CD4-positive, alpha-beta T cell (primary cell): ENCODE results near the gene KCNQ1. TPM values are rescaled to one million over a fixed set of nuclear protein-coding genes. Genes with fewer than 3 reads are reported as not detected.

Experiments used
- ATAC-seq: fragments of 200-7000 bp; cut with Tn5 transposase; one replicate; pipeline ENCODE4 v1.10.0; 2022; ENCODE audit warnings: mild to moderate bottlenecking; ENCODE audit not compliant: poor library complexity
- CTCF ChIA-PET: fragments of 350-600 bp; sonication (Branson Sonifier 250); formaldehyde crosslinking; loops from one replicate; lab custom pipeline; 2021; ENCODE audit warnings: antibody characterized with exemption, inconsistent platforms; lab: Charles Lee
- POLR2A ChIA-PET: fragments of 350-600 bp; sonication (Branson Sonifier 250); formaldehyde crosslinking; loops from one replicate; lab custom pipeline; 2021; ENCODE audit warnings: antibody characterized with exemption, inconsistent platforms; lab: Charles Lee
- DNase-seq, 14 experiments: peaks; one replicate each; pipeline ENCODE4 v3.0.0-alpha.2; 2013 to 2020; ENCODE audit warnings: mixed read lengths in 2 of 14
- H3K27ac ChIP-seq, 2 donors: one replicate each; pipeline versions ENCODE4 v1.5.1 to v1.7.0; 2013; ENCODE audit warnings: low read length in 2 of 2, low read depth in 1 of 2, mild to moderate bottlenecking in 1 of 2
- H3K27me3 ChIP-seq, 2 experiments: 1 replicate in 1 of 2; 2 replicates in 1 of 2; pipeline versions ENCODE4 v1.6.1 to v1.7.0; 2013; ENCODE audit warnings: low read length in 2 of 2, control low read depth in 1 of 2, mild to moderate bottlenecking in 1 of 2, moderate library complexity in 1 of 2; ENCODE audit not compliant: insufficient read depth in 2 of 2, control insufficient read depth in 1 of 2
- H3K36me3 ChIP-seq: one replicate; pipeline ENCODE4 v1.6.1; 2013; ENCODE audit warnings: low read length, control low read depth; ENCODE audit not compliant: insufficient read depth
- H3K4me1 ChIP-seq: one replicate; pipeline ENCODE4 v1.6.1; 2013; ENCODE audit warnings: low read length, control low read depth; ENCODE audit not compliant: insufficient read depth
- H3K4me3 ChIP-seq: one replicate; pipeline ENCODE4 v1.5.1; 2013; ENCODE audit warnings: mild to moderate bottlenecking, low read length, moderate library complexity
- H3K9me3 ChIP-seq, 2 experiments: 1 replicate in 1 of 2; 2 replicates in 1 of 2; pipeline versions ENCODE4 v1.6.1 to v1.7.0; 2013; ENCODE audit warnings: low read length in 2 of 2, mild to moderate bottlenecking in 2 of 2, control low read depth in 1 of 2, moderate library complexity in 1 of 2; ENCODE audit not compliant: control insufficient read depth in 1 of 2, insufficient read depth in 1 of 2
- H3K27ac Mint-ChIP-seq: one replicate; pipeline ENCODE4 v1.8.0; 2020; ENCODE audit warnings: mixed read lengths
- H3K27me3 Mint-ChIP-seq: one replicate; pipeline ENCODE4 v1.8.0; 2021; ENCODE audit warnings: mixed read lengths
- H3K36me3 Mint-ChIP-seq: one replicate; pipeline ENCODE4 v1.8.0; 2021; ENCODE audit warnings: low read depth, mixed read lengths
- H3K4me1 Mint-ChIP-seq: one replicate; pipeline ENCODE4 v1.8.0; 2021; ENCODE audit warnings: low read depth, mixed read lengths
- H3K4me3 Mint-ChIP-seq: one replicate; pipeline ENCODE4 v1.8.0; 2020; ENCODE audit warnings: mild to moderate bottlenecking, mixed read lengths
- H3K9me3 Mint-ChIP-seq: one replicate; pipeline ENCODE4 v1.8.0; 2020; ENCODE audit warnings: mixed read lengths
- CTCF ChIP-seq: fragments of 200-600 bp; IDR thresholded peaks from one replicate; pipeline ENCODE4 v1.8.0; 2022; ENCODE audit warnings: antibody characterized with exemption, mild to moderate bottlenecking
- intact Hi-C, 2 experiments: fragments of 100-400 bp; cut with DNase I in 1 of 2; cut with micrococcal nuclease in 1 of 2; formaldehyde crosslinking; loops; one replicate each; pipeline versions ENCODE4 v1.15.1 to v1.9.0; 2023 to 2025; cut with DNase I, micrococcal nuclease
- total RNA-seq, 174 experiments: library from RNA in 2 of 174; stranded (reverse) in 2 of 174; gene quantifications; one replicate each; pipeline ENCODE4 v1.2.3 and lab custom pipeline; 2021 to 2026

KCNQ1 gene
- total RNA-seq, 2 experiments from 2014 or later, result 31.3 to 33.1 TPM

- ATAC-seq (no peak), DNase-seq (peak in 2 of 14 experiments; percentile 23 to 48)
- Histone ChIP-seq H3K36me3 (no peaks in the 10 kb centered on the region), H3K27ac (no peak overlapping the region), H3K27me3 (peaks cover 0 to 4% of the 10 kb centered on the region in 2 experiments), H3K9me3 (no peaks in the 10 kb centered on the region), H3K4me1 (peaks cover 53% of the 10 kb centered on the region), H3K4me3 (no peak overlapping the region)
- Mint-ChIP-seq H3K36me3 (no peaks in the 10 kb centered on the region), H3K27me3 (no peaks in the 10 kb centered on the region), H3K4me3 (peak overlapping the region; percentile 88), H3K9me3 (no peaks in the 10 kb centered on the region), H3K27ac (peak overlapping the region; percentile 71), H3K4me1 (peaks cover 28% of the 10 kb centered on the region)
- intact Hi-C loops, result loop anchor here in 1 of 2 experiments (2.0 to 10.0 kb wide), 5 partner anchors 16 to 585 kb away; partner anchors contain the start of genes C11orf21, NAP1L4, TRPM5 and TSPAN32
- TF ChIP-seq CTCF, result no peak
- CTCF ChIA-PET, result interaction anchor here (1.6 to 9.0 kb wide), 2 partner anchors 43 to 354 kb away, joined by 6 to 158 read pairs; no protein-coding TSS in a partner anchor
- POLR2A ChIA-PET, result interaction anchor here (1.3 to 2.4 kb wide), 2 partner anchors 128 to 354 kb away, joined by 4 to 25 read pairs; no protein-coding TSS in a partner anchor
Observed at GRCh38 chr11:2886936-2887335, 442.1 kb downstream of the KCNQ1 start.

GRCh38 chr11:2887515-2888195 is 442.8 kb downstream of the KCNQ1 start:
- H3K36me3 Mint-ChIP-seq, result no peaks in the 10 kb centered on the region
- ChIA-PET POLR2A (interaction anchor here (1.0 to 2.4 kb wide), 3 partner anchors 58 to 460 kb away, joined by 3 to 25 read pairs (median 5); no protein-coding TSS in a partner anchor), CTCF (interaction anchor here (0.7 to 9.0 kb wide), 13 partner anchors 10 to 582 kb away, joined by 3 to 158 read pairs (median 4); partner anchors contain the start of gene TRPM5)
- H3K4me1 Mint-ChIP-seq, result peaks cover 33% of the 10 kb centered on the region
- no peaks in the 10 kb centered on the region for H3K36me3 ChIP-seq
- H3K27me3 ChIP-seq, result peaks cover 0 to 4% of the 10 kb centered on the region in 2 experiments
- no peak for ATAC-seq
- TF ChIP-seq CTCF, result no peak
- H3K27ac ChIP-seq, result no peak overlapping the region
- intact Hi-C loops, result loop anchor here (1.0 to 10.0 kb wide), 9 partner anchors 15 to 585 kb away; partner anchors contain the start of genes C11orf21 (in 1 of the 2), NAP1L4 (in 1 of the 2), TRPM5 (in 1 of the 2) and TSPAN32 (in 1 of the 2)
- H3K4me3 ChIP-seq, result no peak overlapping the region
- H3K27ac Mint-ChIP-seq, result peak overlapping the region; percentile 71
- DNase-seq, result peak in 1 of 14 experiments; percentile 27
- no peaks in the 10 kb centered on the region for H3K27me3 Mint-ChIP-seq
- H3K9me3 Mint-ChIP-seq, result no peaks in the 10 kb centered on the region
- peak overlapping the region; percentile 88 for H3K4me3 Mint-ChIP-seq
- H3K9me3 ChIP-seq, result no peaks in the 10 kb centered on the region
- peaks cover 61% of the 10 kb centered on the region for H3K4me1 ChIP-seq

GRCh38 chr11:2888266-2888968 is 443.6 kb downstream of the KCNQ1 start:
- peak overlapping the region; percentile 63 for H3K27ac Mint-ChIP-seq
- no peaks in the 10 kb centered on the region for H3K27me3 Mint-ChIP-seq
- DNase-seq (peak; percentile 77 to 94 (median 85)), ATAC-seq (peak; percentile 32)
- no peak overlapping the region for H3K4me3 ChIP-seq
- ChIA-PET POLR2A (interaction anchor here (1.0 to 2.4 kb wide), 3 partner anchors 57 to 461 kb away, joined by 3 to 25 read pairs (median 5); no protein-coding TSS in a partner anchor), CTCF (interaction anchor here (0.7 to 9.0 kb wide), 13 partner anchors 10 to 583 kb away, joined by 3 to 158 read pairs (median 4); partner anchors contain the start of gene TRPM5)
- peaks cover 67% of the 10 kb centered on the region for H3K4me1 ChIP-seq
- H3K27me3 ChIP-seq, result no peaks in the 10 kb centered on the region
- H3K36me3 ChIP-seq, result no peaks in the 10 kb centered on the region
- H3K36me3 Mint-ChIP-seq, result no peaks in the 10 kb centered on the region
- peak overlapping the region; percentile 65 for H3K4me3 Mint-ChIP-seq
- TF ChIP-seq CTCF, result peak; percentile 96
- no peak overlapping the region for H3K27ac ChIP-seq
- no peaks in the 10 kb centered on the region for H3K9me3 ChIP-seq
- H3K9me3 Mint-ChIP-seq, result no peaks in the 10 kb centered on the region
- intact Hi-C loops, result loop anchor here (1.0 to 10.0 kb wide), 8 partner anchors 104 to 586 kb away; partner anchors contain the start of genes C11orf21 (in 1 of the 2), NAP1L4 (in 1 of the 2), TRPM5 (in 1 of the 2) and TSPAN32 (in 1 of the 2)
- peaks cover 38% of the 10 kb centered on the region for H3K4me1 Mint-ChIP-seq
